Ishikawa (cell line): ENCODE measurements around the gene MAP3K2.

Experiments used
- CEBPB ChIP-seq: IDR thresholded peaks from 2 replicates; pipeline ENCODE4 v1.6.1; 2012
- CREB1 ChIP-seq: IDR thresholded peaks from 2 replicates; pipeline ENCODE4 v1.6.1; 2012; ENCODE audit warnings: low read depth
- EGR1 ChIP-seq: IDR thresholded peaks from 2 replicates; pipeline ENCODE4 v1.6.1; 2012
- EP300 ChIP-seq: IDR thresholded peaks from 2 replicates; pipeline ENCODE4 v1.6.1; 2012; ENCODE audit warnings: borderline replicate concordance
- FOXM1 ChIP-seq: IDR thresholded peaks from 2 replicates; pipeline ENCODE4 v1.6.1; 2012; ENCODE audit warnings: low read depth, borderline replicate concordance
- MAX ChIP-seq: IDR thresholded peaks from 2 replicates; pipeline ENCODE4 v1.6.1; 2012
- RAD21 ChIP-seq: IDR thresholded peaks from 2 replicates; pipeline ENCODE4 v1.6.1; 2012; ENCODE audit warnings: low read depth
- REST ChIP-seq: IDR thresholded peaks from 2 replicates; pipeline ENCODE4 v1.6.1; 2012; ENCODE audit warnings: low read depth, mild to moderate bottlenecking
- TAF1 ChIP-seq: IDR thresholded peaks from 2 replicates; pipeline ENCODE4 v1.6.1; 2012; ENCODE audit warnings: low read depth, mild to moderate bottlenecking
- TCF12 ChIP-seq: IDR thresholded peaks from 2 replicates; pipeline ENCODE4 v1.6.1; 2012; ENCODE audit warnings: low read depth
- TEAD4 ChIP-seq: IDR thresholded peaks from 2 replicates; pipeline ENCODE4 v1.6.1; 2012
- YY1 ChIP-seq: IDR thresholded peaks from 2 replicates; pipeline ENCODE4 v1.6.1; 2012; ENCODE audit warnings: low read depth
- ZBTB7A ChIP-seq: IDR thresholded peaks from 2 replicates; pipeline ENCODE4 v1.6.1; 2012; ENCODE audit warnings: low read depth

- TF ChIP-seq REST (no peak), EGR1 (no peak), MAX (no peak), CREB1 (no peak), RAD21 (no peak), TEAD4 (no peak), EP300 (no peak), YY1 (no peak), FOXM1 (no peak), ZBTB7A (no peak), TCF12 (no peak), CEBPB (no peak), TAF1 (no peak)
Measured at GRCh38 chr2:127343277-127343676, 44.5 kb downstream of the MAP3K2 start.
